Mesenchymal stem cell (in vitro differentiated cells and primary cell): ENCODE measurements around the gene FNDC10.
A peak's percentile ranks its signal among the peaks of the same experiment; 100 is the strongest.

Experiments used
- DNase-seq: peaks from one replicate; pipeline ENCODE4 v3.0.0-alpha.2; 2013
- H2AFZ ChIP-seq: one replicate; pipeline ENCODE4 v1.6.1; 2013; ENCODE audit warnings: low read depth, mild to moderate bottlenecking, control low read depth, inconsistent platforms, low read length, moderate library complexity
- H2AK5ac ChIP-seq: 2 replicates; pipeline ENCODE4 v1.6.1; 2013; ENCODE audit warnings: low read length, moderate library complexity, mild to moderate bottlenecking, inconsistent platforms; ENCODE audit not compliant: severe bottlenecking
- H2BK120ac ChIP-seq: one replicate; pipeline ENCODE4 v1.6.1; 2013; ENCODE audit warnings: low read depth, mild to moderate bottlenecking, inconsistent platforms, low read length, moderate library complexity
- H2BK12ac ChIP-seq, 2 experiments: one replicate each; pipeline ENCODE4 v1.6.1; 2013; ENCODE audit warnings: inconsistent platforms in 2 of 2, low read length in 2 of 2, mild to moderate bottlenecking in 2 of 2, moderate library complexity in 2 of 2, control low read depth in 1 of 2
- H2BK15ac ChIP-seq: one replicate; pipeline ENCODE4 v1.6.1; 2013; ENCODE audit warnings: mild to moderate bottlenecking, low read depth, inconsistent platforms; ENCODE audit not compliant: poor library complexity, severe bottlenecking
- H2BK5ac ChIP-seq: 2 replicates; pipeline ENCODE4 v1.6.1; 2013; ENCODE audit warnings: low read depth, mild to moderate bottlenecking, low read length, control low read depth, inconsistent platforms; ENCODE audit not compliant: poor library complexity, severe bottlenecking
- H3K14ac ChIP-seq, 2 experiments: one replicate each; pipeline ENCODE4 v1.6.1; 2013; ENCODE audit warnings: inconsistent platforms in 2 of 2, low read length in 2 of 2, control low read depth in 1 of 2, mild to moderate bottlenecking in 1 of 2, moderate library complexity in 1 of 2
- H3K18ac ChIP-seq, 2 experiments: one replicate each; pipeline ENCODE4 v1.6.1; 2013; ENCODE audit warnings: inconsistent platforms in 2 of 2, low read length in 2 of 2, control low read depth in 1 of 2, low read depth in 1 of 2, mild to moderate bottlenecking in 1 of 2
- H3K23ac ChIP-seq, 2 experiments: one replicate each; pipeline ENCODE4 v1.6.1; 2013; ENCODE audit warnings: inconsistent platforms in 2 of 2, low read length in 2 of 2, mild to moderate bottlenecking in 2 of 2, moderate library complexity in 2 of 2, control low read depth in 1 of 2
- H3K27ac ChIP-seq: 2 replicates; pipeline ENCODE4 v1.5.1; 2013; ENCODE audit warnings: mild to moderate bottlenecking, moderate library complexity, low read length, control low read depth, inconsistent platforms; ENCODE audit not compliant: poor library complexity, severe bottlenecking
- H3K27me3 ChIP-seq, 2 experiments: 2 replicates each; pipeline versions ENCODE4 v1.6.1 to v1.7.0; 2013; ENCODE audit warnings: low read length in 2 of 2, mild to moderate bottlenecking in 2 of 2, moderate library complexity in 2 of 2, control low read depth in 1 of 2, inconsistent platforms in 1 of 2; ENCODE audit not compliant: control insufficient read depth in 1 of 2, insufficient read depth in 1 of 2
- H3K36me3 ChIP-seq, 2 experiments: 2 replicates each; pipeline versions ENCODE4 v1.6.1 to v1.7.0; 2013; ENCODE audit warnings: low read length in 2 of 2, control low read depth in 1 of 2, inconsistent platforms in 1 of 2, low read depth in 1 of 2, mild to moderate bottlenecking in 1 of 2; ENCODE audit not compliant: insufficient read depth in 2 of 2, control insufficient read depth in 1 of 2
- H3K4ac ChIP-seq, 2 experiments: one replicate each; pipeline ENCODE4 v1.6.1; 2013; ENCODE audit warnings: inconsistent platforms in 2 of 2, low read length in 2 of 2, mild to moderate bottlenecking in 2 of 2, moderate library complexity in 2 of 2, control low read depth in 1 of 2, low read depth in 1 of 2
- H3K4me1 ChIP-seq: 2 replicates; pipeline ENCODE4 v1.6.1; 2013; ENCODE audit warnings: low read depth, low read length, control low read depth; ENCODE audit not compliant: control insufficient read depth, insufficient read depth
- H3K4me2 ChIP-seq: 2 replicates; pipeline ENCODE4 v1.6.1; 2013; ENCODE audit warnings: low read length, mild to moderate bottlenecking, inconsistent platforms; ENCODE audit not compliant: poor library complexity, severe bottlenecking
- H3K4me3 ChIP-seq, 2 experiments: 2 replicates each; pipeline versions ENCODE4 v1.5.1 to v1.7.0; 2013; ENCODE audit warnings: low read length in 2 of 2, mild to moderate bottlenecking in 2 of 2, control low read depth in 1 of 2, low read depth in 1 of 2; ENCODE audit not compliant: insufficient read depth in 1 of 2
- H3K79me1 ChIP-seq: replicated peaks from 2 replicates; pipeline ENCODE4 v1.6.1; 2013; ENCODE audit warnings: mild to moderate bottlenecking, control low read depth, low read length, inconsistent platforms; ENCODE audit not compliant: poor library complexity, severe bottlenecking
- H3K9ac ChIP-seq: 2 replicates; pipeline ENCODE4 v1.7.0; 2013; ENCODE audit warnings: mild to moderate bottlenecking, low read length, moderate library complexity
- H3K9me3 ChIP-seq: 2 replicates; pipeline ENCODE4 v1.7.0; 2013; ENCODE audit warnings: mild to moderate bottlenecking, low read length; ENCODE audit not compliant: control insufficient read depth
- H4K8ac ChIP-seq: one replicate; pipeline ENCODE4 v1.6.1; 2013; ENCODE audit warnings: inconsistent platforms, mild to moderate bottlenecking, low read length, moderate library complexity
- H4K91ac ChIP-seq: one replicate; pipeline ENCODE4 v1.6.1; 2013; ENCODE audit warnings: mild to moderate bottlenecking, low read length, inconsistent platforms
- WGBS: methylation state at CpG from one replicate; pipeline ENCODE4 v1.1.7; 2013; ENCODE audit warnings: mixed read lengths; 5-methylcytosine and 5-hydroxymethylcytosine counted together

FNDC10 gene

GRCh38 chr1:1629430-1630190 is 29.7 kb upstream of the FNDC10 start:
- Histone ChIP-seq H3K4me2 (no peak overlapping the region), H3K27ac (no peak overlapping the region), H3K9ac (no peak overlapping the region), H3K14ac (no peak overlapping the region), H2BK15ac (no peak overlapping the region), H3K9me3 (no peaks in the 10 kb centered on the region), H2BK120ac (no peak overlapping the region), H2AFZ (no peak overlapping the region), H3K27me3 (peaks cover 3 to 8% of the 10 kb centered on the region in 2 experiments), H3K79me1 (no peaks in the 10 kb centered on the region), H2BK5ac (no peak overlapping the region), H4K8ac (no peak overlapping the region), H3K4me1 (peaks cover 20% of the 10 kb centered on the region), H2BK12ac (no peak overlapping the region), H3K36me3 (peaks cover 6 to 55% of the 10 kb centered on the region in 2 experiments), H3K4me3 (no peak overlapping the region), H3K18ac (no peak overlapping the region), H3K4ac (no peak overlapping the region), H3K23ac (no peak overlapping the region), H2AK5ac (no peak overlapping the region), H4K91ac (peak overlapping the region; percentile 11)
- 53% methylated on average over 35 of the region's 48 CpGs for WGBS
- no peak for DNase-seq

DNA sequence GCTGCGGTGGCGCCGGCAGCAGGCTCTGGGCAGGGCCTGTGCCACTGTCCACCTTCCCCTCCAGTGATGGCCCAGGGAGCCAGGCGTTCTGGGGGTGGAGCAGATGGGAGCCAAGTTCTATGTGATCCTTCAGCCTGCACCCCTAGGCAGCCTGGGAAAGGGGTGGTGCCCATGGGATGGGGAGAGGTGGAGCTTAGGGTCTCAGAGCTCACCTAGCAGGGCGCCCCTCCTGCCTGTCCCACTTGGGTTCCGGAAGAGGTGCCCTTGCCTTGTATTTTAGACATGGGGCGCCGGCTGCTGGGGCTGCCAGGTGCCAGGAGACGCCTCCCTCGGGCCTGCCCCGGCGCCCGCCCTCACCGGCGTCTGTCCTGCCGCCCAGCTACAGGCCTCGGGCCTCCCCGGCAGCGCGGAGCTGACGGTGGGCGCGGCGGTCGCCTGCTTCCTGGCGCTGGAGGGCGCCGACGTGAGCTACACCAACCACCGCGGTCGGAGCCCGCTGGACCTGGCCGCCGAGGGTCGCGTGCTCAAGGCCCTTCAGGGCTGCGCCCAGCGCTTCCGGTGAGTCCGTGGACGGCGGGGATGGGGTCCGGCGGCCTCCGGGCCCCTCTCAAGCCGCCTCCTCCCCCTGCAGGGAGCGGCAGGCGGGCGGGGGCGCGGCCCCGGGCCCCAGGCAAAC is 29.0 kb upstream of the FNDC10 start:
- H3K4me3 ChIP-seq = no peak overlapping the region
- 55% methylated on average over 34 of the region's 53 CpGs for WGBS

GRCh38 chr1:1627829-1628753 is 28.2 kb upstream of the FNDC10 start:
- Histone ChIP-seq H4K91ac (peak overlapping the region; percentile 36), H3K27ac (no peak overlapping the region), H3K27me3 (peaks cover 3 to 8% of the 10 kb centered on the region in 2 experiments), H2AK5ac (no peak overlapping the region), H3K4me3 (no peak overlapping the region), H3K36me3 (peaks cover 6 to 71% of the 10 kb centered on the region in 2 experiments), H2BK5ac (no peak overlapping the region), H2BK120ac (no peak overlapping the region), H3K23ac (no peak overlapping the region), H2BK15ac (no peak overlapping the region), H3K79me1 (peaks cover 4% of the 10 kb centered on the region), H2AFZ (no peak overlapping the region), H3K9ac (no peak overlapping the region), H2BK12ac (no peak overlapping the region), H3K14ac (no peak overlapping the region), H3K9me3 (no peaks in the 10 kb centered on the region), H3K18ac (no peak overlapping the region), H3K4me1 (peaks cover 24% of the 10 kb centered on the region), H3K4ac (no peak overlapping the region), H4K8ac (no peak overlapping the region), H3K4me2 (no peak overlapping the region)
- no peak for DNase-seq
- 95% methylated on average over 53 of the region's 53 CpGs for WGBS

More for the DNA sequence above, 29.0 kb upstream of the FNDC10 start:
- H2AK5ac ChIP-seq = no peak overlapping the region
- H3K4me1 ChIP-seq = peaks cover 20% of the 10 kb centered on the region
- no peak overlapping the region for H3K4ac ChIP-seq
- no peak overlapping the region for H2BK5ac ChIP-seq
- no peak overlapping the region for H4K91ac ChIP-seq
- peaks cover 3 to 8% of the 10 kb centered on the region in 2 experiments for H3K27me3 ChIP-seq
- H3K36me3 ChIP-seq = peaks cover 6 to 63% of the 10 kb centered on the region in 2 experiments
- no peak overlapping the region for H2BK120ac ChIP-seq
- H3K9me3 ChIP-seq = no peaks in the 10 kb centered on the region
- no peak overlapping the region for H3K27ac ChIP-seq
- H2AFZ ChIP-seq = no peak overlapping the region
- H2BK12ac ChIP-seq = no peak overlapping the region
- H3K9ac ChIP-seq = no peak overlapping the region
- no peak overlapping the region for H3K18ac ChIP-seq
- H3K4me2 ChIP-seq = no peak overlapping the region
- no peak overlapping the region for H3K14ac ChIP-seq
- no peak for DNase-seq
- H4K8ac ChIP-seq = no peak overlapping the region
- H2BK15ac ChIP-seq = no peak overlapping the region
- no peak overlapping the region for H3K23ac ChIP-seq
- H3K79me1 ChIP-seq = no peaks in the 10 kb centered on the region
